Measurements from ENCODE around the gene MACROD2.
"Not testable (repeated sequence)": the region's sequence is repeated elsewhere in the genome, so short reads cannot be mapped to it uniquely, and the experiment has no call there.

MACROD2 gene

GRCh38 chr20:15806105-15806504 lies 1810.8 kb downstream of the MACROD2 start:
- DNase-seq (ENCODE audit: low read depth in 2 of 2) = no peak

DNA sequence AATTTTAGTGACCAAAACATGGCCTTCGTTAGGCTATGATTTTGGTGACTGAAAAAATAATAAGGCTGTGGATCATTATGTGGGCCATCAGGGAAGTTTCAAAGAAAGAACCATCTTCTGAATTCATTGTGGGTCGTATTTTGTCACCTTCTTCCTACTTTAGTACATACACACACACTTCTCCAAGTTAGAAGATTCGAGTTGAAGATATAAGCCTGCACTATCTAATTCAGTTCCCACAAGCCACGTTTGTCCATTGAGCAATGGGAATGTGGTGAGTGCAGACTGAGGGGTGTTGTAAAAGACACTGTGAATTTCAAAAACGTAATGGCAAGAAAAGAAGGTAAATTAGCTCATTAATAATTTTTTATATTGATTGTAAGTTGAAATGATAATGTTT lies 1812.0 kb downstream of the MACROD2 start:
- DNase-seq (ENCODE audit: low read depth in 2 of 2) = no peak

DNA sequence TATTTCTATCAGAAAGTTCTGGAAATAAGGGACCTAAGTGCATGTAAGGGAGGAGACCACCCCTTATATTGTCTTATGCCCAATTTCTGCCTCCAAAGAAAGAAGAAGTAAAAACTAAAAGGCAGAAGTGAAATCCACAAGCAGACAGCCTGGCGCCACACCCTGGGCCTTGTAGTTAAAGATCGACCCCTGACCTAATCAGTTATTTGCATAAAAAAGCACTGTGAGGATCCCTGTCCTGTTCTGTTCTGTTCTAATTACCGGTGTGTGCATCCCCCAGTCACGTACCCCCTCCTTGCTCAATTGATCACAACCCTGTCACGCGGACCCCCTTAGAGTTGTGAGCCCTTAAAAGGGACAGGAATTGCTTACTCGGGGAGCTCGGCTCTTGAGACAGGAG lies 1812.5 kb downstream of the MACROD2 start:
- not testable (repeated sequence) for DNase-seq (ENCODE audit: low read depth in 2 of 2)

DNA sequence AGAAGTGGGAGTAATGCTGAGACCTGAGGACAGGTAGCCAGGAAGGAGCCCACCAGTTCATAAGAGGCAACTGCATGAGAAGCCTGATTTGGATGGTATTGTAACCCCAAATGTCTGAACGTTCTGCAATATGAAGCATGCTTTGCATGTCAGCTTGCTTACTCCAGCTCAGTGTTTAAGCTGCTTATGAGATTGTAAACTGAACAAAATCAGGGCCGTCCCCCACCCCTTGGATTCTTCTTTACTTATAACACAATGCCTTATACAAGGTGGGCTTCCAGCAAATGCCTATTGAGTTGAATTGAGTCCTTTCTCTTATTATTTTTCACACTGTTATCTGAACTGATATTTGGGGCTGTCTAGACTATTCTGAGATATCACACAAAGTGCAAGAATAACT lies 1816.6 kb downstream of the MACROD2 start:
- DNase-seq (ENCODE audit: low read depth in 2 of 2) = no peak

DNA sequence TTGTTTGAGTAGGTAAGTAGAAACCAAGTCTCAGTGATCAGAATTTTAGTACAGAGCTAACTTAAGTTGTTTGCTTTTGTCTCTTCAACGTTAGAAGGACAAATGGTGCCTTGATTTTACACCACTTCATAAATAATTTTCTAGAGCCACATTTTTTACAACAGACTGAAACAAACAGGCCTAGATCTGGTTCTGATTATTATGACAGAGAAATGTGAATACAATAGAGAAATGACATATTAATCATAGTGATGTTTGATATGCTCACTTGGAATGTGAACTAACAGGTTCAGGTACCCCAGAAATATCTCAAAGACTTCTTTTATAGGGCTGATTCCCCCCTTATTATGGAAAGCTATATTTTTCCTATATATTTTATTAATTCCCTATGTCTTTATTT lies 1817.4 kb downstream of the MACROD2 start:
- no peak for DNase-seq (ENCODE audit: low read depth in 2 of 2)

DNA sequence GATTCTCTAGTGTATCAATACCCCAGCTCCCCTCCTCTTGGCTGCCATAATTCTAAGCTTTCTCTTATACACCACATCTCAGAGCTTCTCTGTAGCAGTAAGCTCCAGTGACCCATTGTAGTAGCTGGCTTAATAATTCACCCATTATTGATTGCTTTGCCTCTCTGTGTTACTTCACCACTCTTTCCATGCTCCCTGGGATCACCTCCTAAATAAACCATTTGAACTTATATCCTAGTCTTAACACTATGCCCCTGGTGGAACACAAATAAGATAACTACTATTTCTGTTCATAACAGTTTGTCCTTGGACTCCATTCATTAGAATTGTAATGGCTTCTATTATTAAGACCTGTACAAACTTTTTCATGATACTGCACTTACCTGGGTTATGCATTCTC lies 1819.0 kb downstream of the MACROD2 start:
- no peak for DNase-seq (ENCODE audit: low read depth in 2 of 2)

GRCh38 chr20:15814911-15815310 lies 1819.6 kb downstream of the MACROD2 start:
- no peak for DNase-seq (ENCODE audit: low read depth in 2 of 2)

DNA sequence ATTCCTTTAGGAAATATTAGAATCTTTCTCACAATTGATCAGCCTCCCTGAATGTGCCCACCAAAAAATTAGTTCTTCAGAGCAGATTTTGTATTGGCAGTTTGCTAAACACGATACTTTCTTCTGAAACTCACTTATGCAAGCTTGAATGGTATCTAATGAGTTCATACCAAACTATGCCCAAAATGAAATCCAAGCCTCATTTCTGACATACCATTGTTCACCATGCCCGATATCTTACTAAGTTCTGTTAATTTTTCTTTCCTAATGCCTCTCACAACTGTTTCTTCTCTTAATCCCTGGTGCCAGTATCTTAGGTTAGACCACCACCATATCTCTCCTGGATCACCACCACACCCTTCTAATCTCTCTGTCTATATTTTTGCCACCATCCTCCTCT lies 1822.0 kb downstream of the MACROD2 start:
- DNase-seq (ENCODE audit: low read depth in 2 of 2) = no peak

- DNase-seq (ENCODE audit: low read depth in 2 of 2) = no peak
Observed at GRCh38 chr20:15818651-15819071, 1823.3 kb downstream of the MACROD2 start.

DNA sequence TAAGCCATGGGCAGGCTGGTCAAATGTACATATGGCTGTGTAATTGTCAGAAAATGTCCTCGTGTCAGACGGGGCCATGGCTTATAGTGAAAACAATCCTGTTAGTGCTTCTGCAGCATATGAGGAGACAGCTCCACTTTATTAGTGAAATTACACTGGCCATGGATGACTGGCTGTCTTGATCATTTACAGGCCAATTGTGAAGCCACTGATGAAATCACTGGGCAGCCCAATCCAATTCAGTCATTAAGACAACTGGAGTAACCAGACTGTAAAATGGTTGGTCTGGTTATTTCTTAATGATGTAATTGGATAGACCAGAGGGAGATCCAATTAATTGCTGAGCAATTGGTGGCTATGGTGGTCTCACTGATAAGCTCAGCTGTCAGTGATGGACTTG lies 1828.4 kb downstream of the MACROD2 start:
- DNase-seq (ENCODE audit: low read depth in 2 of 2) = no peak

- DNase-seq (ENCODE audit: low read depth in 2 of 2) = no peak
Observed at GRCh38 chr20:15827628-15828027, 1832.3 kb downstream of the MACROD2 start.

GRCh38 chr20:15831201-15831600 lies 1835.9 kb downstream of the MACROD2 start:
- no peak for DNase-seq (ENCODE audit: low read depth in 2 of 2)

- no peak for DNase-seq (ENCODE audit: low read depth in 2 of 2)
Observed at GRCh38 chr20:15832512-15832911, 1837.2 kb downstream of the MACROD2 start.

- no peak for DNase-seq (ENCODE audit: low read depth in 2 of 2)
Observed at GRCh38 chr20:15834857-15835256, 1839.5 kb downstream of the MACROD2 start.

DNA sequence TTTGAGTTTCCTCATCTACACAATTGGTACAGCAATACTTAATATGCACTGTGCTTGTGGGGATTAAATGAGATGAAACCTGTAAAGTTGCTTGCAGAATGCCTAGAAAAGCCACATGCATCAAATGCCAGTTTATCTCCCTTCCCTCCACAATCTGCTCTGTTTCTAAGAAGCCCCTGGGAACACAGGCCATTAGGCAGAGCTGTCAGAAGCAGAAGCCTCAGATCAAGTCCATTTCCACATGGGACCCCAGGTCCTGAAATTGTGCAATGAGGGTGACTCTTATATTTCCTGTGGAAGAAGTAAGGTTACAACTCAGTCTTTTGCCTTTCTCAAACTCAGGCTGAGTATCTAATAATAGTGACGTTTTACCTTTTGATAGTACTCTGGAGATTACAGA lies 1840.5 kb downstream of the MACROD2 start:
- no peak for DNase-seq (ENCODE audit: low read depth in 2 of 2)

GRCh38 chr20:15836634-15837033 lies 1841.3 kb downstream of the MACROD2 start:
- no peak for DNase-seq (ENCODE audit: low read depth in 2 of 2)

DNA sequence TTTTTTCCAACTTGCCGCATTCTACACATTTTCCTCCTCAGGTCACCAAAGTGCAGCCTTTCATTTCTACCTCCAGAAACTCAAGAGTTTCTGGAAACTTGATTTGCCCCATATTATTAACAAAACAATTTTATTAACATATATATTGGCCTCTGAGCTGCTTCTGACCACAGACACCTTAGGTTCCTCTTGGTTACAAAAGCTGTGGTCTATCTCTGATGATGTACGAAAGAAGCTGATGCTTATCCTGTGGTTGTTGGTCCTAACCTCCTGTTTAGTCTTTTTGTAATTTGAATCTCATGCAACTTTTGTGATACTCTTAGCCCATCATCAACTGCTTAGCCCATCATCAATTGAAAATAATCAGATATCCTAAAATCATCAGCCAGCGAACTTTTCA lies 1842.2 kb downstream of the MACROD2 start:
- DNase-seq (ENCODE audit: low read depth in 2 of 2) = no peak

- no peak for DNase-seq (ENCODE audit: low read depth in 2 of 2)
Observed at GRCh38 chr20:15838466-15838865, 1843.2 kb downstream of the MACROD2 start.

DNA sequence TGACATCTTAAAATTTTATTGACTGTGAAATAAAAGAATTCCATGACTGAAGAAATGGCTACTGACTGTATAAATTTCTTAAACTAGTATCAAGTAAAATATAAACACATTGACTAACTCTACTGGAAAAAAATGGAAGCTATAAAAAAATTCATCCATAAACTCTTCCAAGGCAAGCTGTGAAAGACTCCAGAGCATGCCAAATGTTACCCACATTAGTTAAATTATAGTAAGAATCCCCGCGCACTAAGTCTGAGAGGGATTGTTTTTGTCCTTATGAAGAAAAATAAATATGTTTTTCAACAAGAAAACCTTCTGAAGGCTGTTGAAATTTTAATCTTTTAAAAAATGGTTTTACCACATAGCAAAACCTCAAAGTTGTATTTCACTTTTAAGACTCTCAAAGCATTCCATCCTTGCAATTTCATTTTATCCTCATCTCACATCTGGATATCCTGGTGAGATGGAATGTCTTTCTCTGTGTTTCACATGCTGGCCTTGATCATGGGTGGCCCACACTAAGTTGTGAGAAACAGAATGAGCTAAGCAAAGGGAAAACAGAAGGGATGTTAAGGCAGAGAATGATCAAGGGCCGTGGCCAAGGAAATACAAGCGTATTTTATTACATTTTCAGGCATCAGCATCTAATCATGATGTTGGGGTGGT lies 1845.5 kb downstream of the MACROD2 start:
- DNase-seq (ENCODE audit: low read depth in 2 of 2) = no peak

- no peak for DNase-seq (ENCODE audit: low read depth in 2 of 2)
Observed at GRCh38 chr20:15842872-15843271, 1847.6 kb downstream of the MACROD2 start.

GRCh38 chr20:15843777-15844176 lies 1848.5 kb downstream of the MACROD2 start:
- no peak for DNase-seq (ENCODE audit: low read depth in 2 of 2)

GRCh38 chr20:15847196-15847784 lies 1852.0 kb downstream of the MACROD2 start:
- DNase-seq (ENCODE audit: low read depth in 2 of 2) = no peak

DNA sequence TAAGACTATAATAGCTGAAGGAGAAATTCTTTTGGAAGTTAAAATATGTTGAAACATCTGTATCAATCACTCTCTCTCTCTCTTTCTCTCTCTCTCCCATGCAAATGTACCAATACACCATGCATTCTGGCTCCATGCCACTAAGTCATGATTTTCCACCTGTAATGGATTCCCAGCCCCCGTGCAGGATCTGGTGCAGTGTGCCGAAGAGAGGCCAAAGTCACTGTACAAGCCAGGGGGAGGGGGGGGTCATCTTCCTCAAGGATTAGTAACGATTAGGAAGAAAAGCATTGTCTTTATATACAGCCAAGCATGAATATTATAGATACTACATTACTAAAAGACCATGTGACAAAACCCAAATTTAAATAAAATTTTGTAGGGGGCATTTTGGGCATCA lies 1852.8 kb downstream of the MACROD2 start:
- DNase-seq (ENCODE audit: low read depth in 2 of 2) = no peak

All from stimulated activated CD8-positive, alpha-beta memory T cell treated with anti-CD3 and anti-CD28 coated beads, Interleukin-2, amount 100 ng/mL, for 1 hour (primary cell).